K562 (cell line): Measurements from ENCODE around the gene FPGS. TPM values are rescaled to one million over a fixed set of nuclear protein-coding genes. Genes with fewer than 3 reads are reported as not detected.

ENCODE experiments used
- ATF7 ChIP-seq: fragments of 450-650 bp; IDR thresholded peaks from 2 replicates; pipeline ENCODE4 v1.7.1; 2014; ENCODE audit warnings: mild to moderate bottlenecking, moderate library complexity
- CHD7 ChIP-seq: fragments of 200-600 bp; sonication (generic); IDR thresholded peaks from one replicate; pipeline ENCODE4 v1.6.1; 2012; ENCODE audit warnings: mild to moderate bottlenecking, low read depth, low read length, inconsistent platforms
- CREM ChIP-seq: IDR thresholded peaks from 2 replicates; pipeline ENCODE4 v1.6.1; 2014; ENCODE audit warnings: antibody characterized with exemption, low read depth
- ELF1 ChIP-seq: fragments of 200-800 bp; sonication (Bioruptor generic); IDR thresholded peaks from 2 replicates; pipeline ENCODE4 v1.6.1; 2016; ENCODE audit warnings: missing genetic modification characterization, missing compliant biosample characterization
- HMG20B ChIP-seq: fragments of 250-450 bp; sonication (Bioruptor Pico); IDR thresholded peaks from 2 replicates; pipeline ENCODE4 v1.5.0; 2021; ENCODE audit warnings: mild to moderate bottlenecking
- MEIS2 ChIP-seq: fragments of 450-650 bp; IDR thresholded peaks from 2 replicates; pipeline ENCODE4 v1.6.1; 2014; ENCODE audit warnings: mild to moderate bottlenecking; ENCODE audit not compliant: partially characterized antibody
- THAP12 ChIP-seq: fragments of 250-450 bp; sonication (Bioruptor Pico); IDR thresholded peaks from 2 replicates; pipeline ENCODE4 v1.9.0; 2021; ENCODE audit warnings: mild to moderate bottlenecking, inconsistent platforms
- ZNF280B ChIP-seq: fragments of 250-450 bp; sonication (Bioruptor Pico); IDR thresholded peaks from 2 replicates; pipeline ENCODE4 v1.5.1; 2021; ENCODE audit warnings: mild to moderate bottlenecking
- polyA plus RNA-seq, 8 experiments: library from polyadenylated mRNA; depleted of rRNA in 4 of 8; stranded (reverse) in 5 of 8; unstranded in 3 of 8; fragments of >200 nt; fragmentation: Nextera tagmentation in 2 of 8; fragmentation: Illumina TruSeq in 1 of 8; extraction: Ambion mirVana in 2 of 8; extraction: Trizol in 1 of 8; gene quantifications; 2 replicates each; pipeline versions ENCODE4 v1.2.1 to v1.2.3, GENCODE V29; 2011 to 2014; ENCODE audit warnings: inconsistent platforms in 1 of 8, missing spikeins in 1 of 8
- total RNA-seq, 7 experiments: library from RNA; depleted of rRNA in 6 of 7; stranded (reverse); fragments of >200 nt in 6 of 7; fragmentation: Illumina TruSeq in 2 of 7; extraction: Trizol in 2 of 7; gene quantifications; 2 replicates each; pipeline versions ENCODE4 v1.2.1 to v1.2.3, GENCODE V29; 2011 to 2021; ENCODE audit warnings: low replicate concordance in 1 of 7

Gene FPGS
- total and polyA plus RNA-seq, 9 of the 15 experiments (the other 6 are each of a cell fraction or from before 2014, with no cell fraction given), result 0.84 to 86.4 (median 59.2) TPM

- TF ChIP-seq ZNF280B (CRISPR knock-in tag) (no peak), CREM (peak; percentile 51), MEIS2 (peak; percentile 37), THAP12 (peak; percentile 70; the same call in 1 of the 2 replicates), ATF7 (peak; percentile 64), HMG20B (CRISPR knock-in tag) (no peak), CHD7 (no peak), ELF1 (tag) (peak; percentile 70; the same call in 1 of the 2 replicates)
These were observed at the start of gene FPGS (continued) for GRCh38 chr9:127802576-127803443.
